Gastroesophageal sphincter (tissue), 3 donors: ENCODE measurements around the gene CCDC136.

Experiments
- POLR2A ChIP-seq, 2 donors: fragments of 450-650 bp; IDR thresholded peaks; one replicate each; pipeline ENCODE4 v1.6.1; 2017; ENCODE audit warnings: antibody characterized with exemption in 2 of 2, mild to moderate bottlenecking in 2 of 2, moderate library complexity in 1 of 2
- POLR2AphosphoS5 ChIP-seq: sonication (generic); formaldehyde crosslinking; IDR thresholded peaks from one replicate; pipeline ENCODE4 v1.6.1; 2017; ENCODE audit warnings: antibody characterized with exemption
- TF ChIP-seq, protein P1 (sequence below), 4 experiments: fragments of 200-600 bp in 2 of 4; fragments of 450-650 bp in 2 of 4; sonication (generic) in 1 of 4; IDR thresholded peaks; one replicate each; pipeline ENCODE4 v1.5.1; 2017 to 2019; ENCODE audit warnings: antibody characterized with exemption in 4 of 4, mild to moderate bottlenecking in 2 of 4, moderate library complexity in 2 of 4

DNA sequence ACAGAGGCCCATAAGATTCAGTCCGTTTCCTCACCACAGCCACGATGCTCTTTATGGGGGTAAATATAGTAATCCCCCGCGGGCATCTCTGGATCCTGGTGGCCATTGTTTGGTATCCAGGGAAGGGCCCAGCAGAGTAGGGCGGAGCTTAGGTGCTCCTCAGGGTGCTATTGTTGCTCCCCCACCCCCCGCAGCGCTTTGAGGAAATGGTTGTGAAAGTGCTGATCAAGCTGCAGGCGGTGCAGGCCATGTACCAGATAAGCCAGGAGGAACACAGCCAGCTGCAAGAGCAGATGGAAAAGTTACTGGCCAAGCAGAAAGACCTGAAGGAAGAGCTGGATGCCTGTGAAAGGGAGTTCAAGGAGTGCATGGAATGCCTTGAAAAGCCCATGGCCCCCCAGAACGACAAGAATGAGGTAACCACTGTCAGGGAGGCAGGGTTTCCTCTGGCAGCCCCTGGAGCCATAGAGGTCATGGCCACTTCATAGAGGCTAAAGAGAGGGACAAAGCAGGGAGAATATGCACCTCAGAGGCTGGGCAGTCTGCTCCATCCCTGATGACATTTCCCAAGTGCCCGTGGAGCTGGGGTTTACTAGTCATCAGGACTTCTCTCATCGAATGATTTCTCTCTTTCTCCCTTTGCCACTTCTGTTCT is 20.9 kb downstream of the CCDC136 start:
- TF ChIP-seq POLR2AphosphoS5 = no peak
- no peak for TF ChIP-seq POLR2A (IDR thresholded peaks at IDR 0.05)
- TF ChIP-seq, protein P1, sequence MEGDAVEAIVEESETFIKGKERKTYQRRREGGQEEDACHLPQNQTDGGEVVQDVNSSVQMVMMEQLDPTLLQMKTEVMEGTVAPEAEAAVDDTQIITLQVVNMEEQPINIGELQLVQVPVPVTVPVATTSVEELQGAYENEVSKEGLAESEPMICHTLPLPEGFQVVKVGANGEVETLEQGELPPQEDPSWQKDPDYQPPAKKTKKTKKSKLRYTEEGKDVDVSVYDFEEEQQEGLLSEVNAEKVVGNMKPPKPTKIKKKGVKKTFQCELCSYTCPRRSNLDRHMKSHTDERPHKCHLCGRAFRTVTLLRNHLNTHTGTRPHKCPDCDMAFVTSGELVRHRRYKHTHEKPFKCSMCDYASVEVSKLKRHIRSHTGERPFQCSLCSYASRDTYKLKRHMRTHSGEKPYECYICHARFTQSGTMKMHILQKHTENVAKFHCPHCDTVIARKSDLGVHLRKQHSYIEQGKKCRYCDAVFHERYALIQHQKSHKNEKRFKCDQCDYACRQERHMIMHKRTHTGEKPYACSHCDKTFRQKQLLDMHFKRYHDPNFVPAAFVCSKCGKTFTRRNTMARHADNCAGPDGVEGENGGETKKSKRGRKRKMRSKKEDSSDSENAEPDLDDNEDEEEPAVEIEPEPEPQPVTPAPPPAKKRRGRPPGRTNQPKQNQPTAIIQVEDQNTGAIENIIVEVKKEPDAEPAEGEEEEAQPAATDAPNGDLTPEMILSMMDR (IDR thresholded peaks at IDR 0.05) = no peak
